ENCODE data around the gene KRTAP12-2. TPM values are rescaled to one million over a fixed set of nuclear protein-coding genes. Genes with fewer than 3 reads are reported as not detected.

Gene KRTAP12-2
- total and polyA plus RNA-seq, 2 donors (not counting 3 experiments of a cell fraction or from before 2014, with no cell fraction given): not detected

DNA sequence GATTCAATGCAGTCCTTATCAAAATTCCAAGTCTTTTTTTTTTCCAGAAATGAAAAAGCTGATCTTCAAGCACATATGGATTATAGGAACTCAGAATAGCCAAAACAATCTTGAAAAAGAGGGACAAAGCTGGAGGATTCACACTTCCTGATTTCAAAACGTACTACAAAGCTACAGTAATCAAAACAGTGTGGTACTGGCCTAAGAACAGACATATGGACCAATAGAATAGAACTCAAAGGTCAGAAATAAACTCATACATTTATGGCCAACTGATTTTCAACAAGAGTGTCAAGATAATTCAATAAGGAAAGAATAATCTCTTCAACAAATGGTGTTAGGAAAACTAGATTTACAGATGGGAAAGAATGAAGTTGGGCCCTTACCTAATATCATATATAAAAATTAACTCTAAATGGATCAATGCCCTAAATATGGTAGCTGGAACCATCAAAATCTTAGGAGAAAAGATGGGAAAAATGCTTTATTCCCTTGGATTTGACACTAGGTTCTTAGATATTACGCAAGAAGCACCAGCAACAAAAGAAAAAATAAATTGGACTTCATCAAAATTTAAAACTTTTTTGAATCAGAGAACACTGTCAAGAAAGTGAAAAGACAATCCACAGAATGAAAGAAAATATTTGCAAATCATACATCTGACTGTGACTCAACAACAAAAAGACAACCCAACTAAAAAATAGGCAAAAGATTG, 26.2 kb upstream of the KRTAP12-2 start:
- peaks cover 10 to 23% of the 10 kb centered on the region in 2 experiments for H3K27me3 ChIP-seq (ENCODE audit: control insufficient read depth in 2 of 2, insufficient read depth in 2 of 2, low read length in 2 of 2)
- intact Hi-C loops (cut with micrococcal nuclease): no loop called here
- FAIRE-seq: no peak
- no peaks in the 10 kb centered on the region for H3K9me3 ChIP-seq (replicated peaks; ENCODE audit: control insufficient read depth, insufficient read depth, low read length)
- H3K36me3 ChIP-seq (ENCODE audit: control insufficient read depth in 2 of 2, extremely low read depth in 1 of 2, insufficient read depth in 2 of 2, low read length in 2 of 2): no peaks in the 10 kb centered on the region
- TF ChIP-seq GATA2 (IDR thresholded peaks at IDR 0.05; ENCODE audit: insufficient read depth, insufficient read length, low read depth, low read length): no peak
- no peak for TF ChIP-seq MYC (IDR thresholded peaks at IDR 0.05; ENCODE audit: low read depth, low read length)
- TF ChIP-seq EZH2 (IDR thresholded peaks at IDR 0.05; ENCODE audit: borderline replicate concordance, low read depth, low read length, severe bottlenecking): no peak
- no peak for TF ChIP-seq FOS (IDR thresholded peaks at IDR 0.05; ENCODE audit: borderline replicate concordance, insufficient read depth, low read length)
- TF ChIP-seq, protein P1, sequence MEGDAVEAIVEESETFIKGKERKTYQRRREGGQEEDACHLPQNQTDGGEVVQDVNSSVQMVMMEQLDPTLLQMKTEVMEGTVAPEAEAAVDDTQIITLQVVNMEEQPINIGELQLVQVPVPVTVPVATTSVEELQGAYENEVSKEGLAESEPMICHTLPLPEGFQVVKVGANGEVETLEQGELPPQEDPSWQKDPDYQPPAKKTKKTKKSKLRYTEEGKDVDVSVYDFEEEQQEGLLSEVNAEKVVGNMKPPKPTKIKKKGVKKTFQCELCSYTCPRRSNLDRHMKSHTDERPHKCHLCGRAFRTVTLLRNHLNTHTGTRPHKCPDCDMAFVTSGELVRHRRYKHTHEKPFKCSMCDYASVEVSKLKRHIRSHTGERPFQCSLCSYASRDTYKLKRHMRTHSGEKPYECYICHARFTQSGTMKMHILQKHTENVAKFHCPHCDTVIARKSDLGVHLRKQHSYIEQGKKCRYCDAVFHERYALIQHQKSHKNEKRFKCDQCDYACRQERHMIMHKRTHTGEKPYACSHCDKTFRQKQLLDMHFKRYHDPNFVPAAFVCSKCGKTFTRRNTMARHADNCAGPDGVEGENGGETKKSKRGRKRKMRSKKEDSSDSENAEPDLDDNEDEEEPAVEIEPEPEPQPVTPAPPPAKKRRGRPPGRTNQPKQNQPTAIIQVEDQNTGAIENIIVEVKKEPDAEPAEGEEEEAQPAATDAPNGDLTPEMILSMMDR (IDR thresholded peaks at IDR 0.05; ENCODE audit: extremely low read depth in 1 of 2, insufficient read depth in 1 of 2, low read depth in 1 of 2, low read length in 2 of 2): no peak
- TF ChIP-seq JUN (IDR thresholded peaks at IDR 0.05; ENCODE audit: borderline replicate concordance, insufficient read depth, insufficient read length, low read depth): no peak
- TF ChIP-seq, protein P2, sequence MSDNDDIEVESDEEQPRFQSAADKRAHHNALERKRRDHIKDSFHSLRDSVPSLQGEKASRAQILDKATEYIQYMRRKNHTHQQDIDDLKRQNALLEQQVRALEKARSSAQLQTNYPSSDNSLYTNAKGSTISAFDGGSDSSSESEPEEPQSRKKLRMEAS (IDR thresholded peaks at IDR 0.05; ENCODE audit: insufficient read depth, insufficient read length): no peak
- TF ChIP-seq POLR2A (IDR thresholded peaks at IDR 0.05; ENCODE audit: low read depth, low read length): no peak
- no peak for TF ChIP-seq POLR2AphosphoS5 (IDR thresholded peaks at IDR 0.05; ENCODE audit: insufficient read depth, low read depth, low read length)
- BruUV-seq (replicated peaks): no TSS peak
- no peak overlapping the region for H3K4me3 ChIP-seq (replicated peaks in 1 of 3; ENCODE audit: insufficient read depth in 1 of 3, low read depth in 1 of 3, low read length in 3 of 3)
- H3K9me1 ChIP-seq (replicated peaks; ENCODE audit: control insufficient read depth, extremely low read depth, insufficient read depth, low read length): no peaks in the 10 kb centered on the region
- no peaks in the 10 kb centered on the region for H3K4me1 ChIP-seq (ENCODE audit: control insufficient read depth, extremely low read depth, insufficient read depth, low read length)
- H3K4me2 ChIP-seq (ENCODE audit: insufficient read depth, low read length): no peak overlapping the region
- no peak for DNase-seq (ENCODE audit: low read depth, low spot score)
- POLR2A ChIA-PET: no interaction called here
- dilution Hi-C loops (cut with MboI; ENCODE audit: extremely low pct_ligation_motif_present, low sequenced_read_pairs): no loop called here
- H3K27ac ChIP-seq (ENCODE audit: insufficient read depth, low read depth, low read length): no peak overlapping the region
- H4K20me1 ChIP-seq (replicated peaks; ENCODE audit: control insufficient read depth, extremely low read depth, insufficient read depth, low read length): no peaks in the 10 kb centered on the region
- no peak overlapping the region for H3K9ac ChIP-seq (replicated peaks; ENCODE audit: extremely low read depth, insufficient read depth, low read length)
- H3K79me2 ChIP-seq (ENCODE audit: control insufficient read depth, insufficient read depth, low read length): no peaks in the 10 kb centered on the region
- H2AFZ ChIP-seq (ENCODE audit: low read depth, low read length): no peak overlapping the region
- CTCF ChIA-PET: interaction anchor here (1.1 to 2.0 kb wide), 2 partner anchors 16 to 101 kb away, joined by 4 to 7 read pairs; no protein-coding TSS in a partner anchor

Measured in endothelial cell of umbilical vein (primary cell).